Hippocampal formation (tissue), 2 donors: ENCODE measurements around the gene CCDC107.

ENCODE experiments used
- DNase-seq, 2 donors: peaks; one replicate each; lab custom pipeline; 2025; lab: John Stamatoyannopoulos, UW

The CCDC107 gene

DNA sequence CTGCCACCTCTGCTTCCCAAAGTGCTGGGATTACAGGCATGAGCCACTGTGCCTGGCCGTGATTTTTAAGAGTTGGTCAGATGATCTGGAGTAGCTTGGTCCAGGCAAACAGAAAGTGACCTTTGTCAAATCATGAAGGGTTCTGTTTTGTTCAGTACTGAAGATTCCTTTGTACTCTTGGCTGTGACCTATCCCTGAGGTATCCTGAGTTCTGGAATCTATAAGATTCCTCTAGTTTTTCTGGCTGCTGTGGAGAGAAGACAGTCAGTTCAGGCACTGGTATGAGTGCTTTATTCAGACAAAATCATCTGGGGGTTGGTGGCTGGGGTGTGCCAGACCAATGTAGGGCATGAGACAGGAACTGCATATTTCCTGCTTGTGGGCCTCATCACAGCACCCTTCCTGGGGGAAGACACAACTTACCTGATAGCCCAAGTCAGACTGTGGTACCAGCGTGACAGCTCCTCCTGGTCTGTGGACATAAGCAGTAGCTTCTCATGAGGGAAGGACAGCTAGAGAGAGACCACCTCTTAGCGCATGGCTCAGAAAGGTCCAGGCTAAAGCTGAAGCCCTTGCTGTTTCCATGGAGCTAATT is 3.8 kb downstream of the CCDC107 start:
- DNase-seq, result no peak

- no peak for DNase-seq
These were observed 4.3 kb downstream of the CCDC107 start for GRCh38 chr9:35662437-35662836.

GRCh38 chr9:35664531-35665470 is 6.7 kb downstream of the CCDC107 start, which contains the start of gene ARHGEF39:
ARHGEF39 (minus strand) TSS chr9:35665195; CDS start chr9:35665169, 26 bp downstream.
- DNase-seq, result peak; percentile 15 to 66

DNA sequence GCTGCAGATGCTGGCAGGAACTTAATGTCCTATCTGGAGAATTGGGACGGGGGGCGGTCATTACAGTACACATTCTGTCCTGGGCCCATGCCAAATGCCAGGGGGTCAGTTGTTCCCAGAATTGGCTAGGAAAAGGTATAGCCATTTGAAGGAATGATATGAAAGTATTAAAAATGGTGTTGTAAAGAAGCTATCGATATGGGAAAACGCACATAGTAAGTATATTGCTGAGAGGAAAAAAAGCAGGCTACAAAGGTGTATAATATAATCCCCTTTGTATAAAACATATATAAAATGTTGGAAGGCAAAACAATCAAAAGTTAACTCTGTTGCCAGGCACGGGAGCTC is 7.4 kb downstream of the CCDC107 start:
- DNase-seq, result no peak

DNA sequence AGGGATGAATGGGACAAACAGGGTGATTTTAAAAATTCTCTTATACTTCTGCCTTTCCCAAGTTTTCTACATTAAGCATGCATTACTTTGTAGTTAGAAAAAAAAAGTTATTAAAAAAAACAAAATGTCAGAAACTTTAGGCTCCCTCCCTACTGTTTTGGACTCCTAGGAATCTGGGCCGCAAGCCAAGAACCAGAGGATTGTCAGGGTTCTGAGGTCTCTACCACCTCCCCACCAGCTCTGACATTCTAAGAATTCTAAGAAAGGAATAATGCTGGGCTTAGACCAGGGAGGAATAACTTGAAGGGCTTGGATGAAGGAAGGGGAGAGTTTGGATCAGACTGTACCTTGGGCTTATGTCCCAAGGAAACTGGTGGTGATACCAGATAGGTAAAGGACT is 8.0 kb downstream of the CCDC107 start:
- no peak for DNase-seq

DNA sequence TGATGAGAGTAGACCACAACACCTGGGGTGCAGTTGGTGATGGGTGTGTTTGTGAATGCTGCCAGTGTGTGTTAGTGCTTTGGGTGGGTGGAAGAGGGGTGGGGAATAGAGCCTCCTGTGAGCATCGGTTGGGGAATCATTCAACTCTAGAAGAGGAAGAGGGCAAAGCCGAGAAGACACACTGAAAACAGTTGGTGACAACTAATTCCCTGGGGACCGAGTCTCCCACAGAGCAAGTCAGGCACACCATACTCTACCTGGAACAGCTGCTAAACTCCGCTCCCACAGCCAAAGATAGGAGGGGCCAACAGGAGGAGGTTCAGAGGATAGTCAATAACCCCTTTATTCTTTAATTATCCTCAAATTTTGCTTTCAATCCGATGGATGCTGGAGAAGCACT is 8.5 kb downstream of the CCDC107 start:
- DNase-seq, result no peak

DNA sequence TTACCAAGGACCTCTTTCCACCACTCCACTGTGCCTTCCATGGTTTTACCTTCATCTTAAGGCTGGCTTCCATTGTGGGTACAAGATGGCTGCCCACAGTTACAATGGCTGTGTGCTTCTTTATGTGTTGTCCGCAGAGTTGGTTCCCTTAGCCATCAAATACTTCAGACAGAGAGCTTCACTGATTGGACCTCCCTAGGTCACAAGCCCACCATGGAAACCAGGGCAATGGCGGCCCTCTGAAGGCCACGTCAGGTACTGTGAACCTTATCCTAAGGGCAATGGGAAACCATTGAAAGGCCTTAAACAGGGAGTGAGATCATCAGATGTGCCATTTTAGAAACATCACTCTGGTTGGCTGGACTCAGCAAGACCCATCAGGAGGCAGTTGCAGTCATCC is 9.8 kb downstream of the CCDC107 start:
- no peak for DNase-seq

GRCh38 chr9:35669331-35670145 is 11.4 kb downstream of the CCDC107 start:
- no peak for DNase-seq

DNA sequence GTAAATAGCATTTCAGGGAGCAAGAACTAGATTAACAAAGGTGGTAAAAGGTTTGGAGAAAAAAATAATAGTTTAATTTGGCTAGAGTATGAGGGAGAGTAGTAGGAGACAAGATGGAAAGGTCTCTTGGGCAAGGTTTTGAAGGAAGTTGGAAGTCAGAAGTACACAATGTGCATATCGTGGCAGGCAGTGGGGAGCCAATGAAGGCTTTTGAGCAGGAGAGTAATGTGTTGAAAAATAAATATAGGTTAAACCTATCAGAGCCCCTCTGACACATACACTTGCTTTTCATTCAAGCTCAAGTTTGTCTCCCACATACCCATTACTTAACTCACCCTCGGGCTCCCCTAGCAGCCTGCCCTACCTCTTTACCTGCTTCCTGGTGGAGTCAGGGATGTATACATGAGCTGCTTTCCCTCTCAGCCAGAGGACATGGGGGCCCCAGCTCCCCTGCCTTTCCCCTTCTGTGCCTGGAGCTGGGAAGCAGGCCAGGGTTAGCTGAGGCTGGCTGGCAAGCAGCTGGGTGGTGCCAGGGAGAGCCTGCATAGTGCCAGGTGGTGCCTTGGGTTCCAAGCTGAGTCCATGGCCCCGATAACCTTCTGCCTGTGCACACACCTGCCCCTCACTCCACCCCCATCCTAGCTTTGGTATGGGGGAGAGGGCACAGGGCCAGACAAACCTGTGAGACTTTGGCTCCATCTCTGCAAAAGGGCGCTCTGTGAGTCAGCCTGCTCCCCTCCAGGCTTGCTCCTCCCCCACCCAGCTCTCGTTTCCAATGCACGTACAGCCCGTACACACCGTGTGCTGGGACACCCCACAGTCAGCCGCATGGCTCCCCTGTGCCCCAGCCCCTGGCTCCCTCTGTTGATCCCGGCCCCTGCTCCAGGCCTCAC is 15.3 kb downstream of the CCDC107 start, which contains the start of gene CA9:
Gene CA9 (plus strand): TSS at position 797 of the 893 bp plus-strand sequence. CDS start 32 bp downstream, at position 829.
- no peak for DNase-seq

- DNase-seq, result no peak
These were observed 15.9 kb downstream of the CCDC107 start for GRCh38 chr9:35674025-35674361.

DNA sequence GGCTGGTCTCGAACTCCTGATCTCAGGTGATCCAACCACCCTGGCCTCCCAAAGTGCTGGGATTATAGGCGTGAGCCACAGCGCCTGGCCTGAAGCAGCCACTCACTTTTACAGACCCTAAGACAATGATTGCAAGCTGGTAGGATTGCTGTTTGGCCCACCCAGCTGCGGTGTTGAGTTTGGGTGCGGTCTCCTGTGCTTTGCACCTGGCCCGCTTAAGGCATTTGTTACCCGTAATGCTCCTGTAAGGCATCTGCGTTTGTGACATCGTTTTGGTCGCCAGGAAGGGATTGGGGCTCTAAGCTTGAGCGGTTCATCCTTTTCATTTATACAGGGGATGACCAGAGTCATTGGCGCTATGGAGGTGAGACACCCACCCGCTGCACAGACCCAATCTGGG is 17.1 kb downstream of the CCDC107 start:
- no peak for DNase-seq

DNA sequence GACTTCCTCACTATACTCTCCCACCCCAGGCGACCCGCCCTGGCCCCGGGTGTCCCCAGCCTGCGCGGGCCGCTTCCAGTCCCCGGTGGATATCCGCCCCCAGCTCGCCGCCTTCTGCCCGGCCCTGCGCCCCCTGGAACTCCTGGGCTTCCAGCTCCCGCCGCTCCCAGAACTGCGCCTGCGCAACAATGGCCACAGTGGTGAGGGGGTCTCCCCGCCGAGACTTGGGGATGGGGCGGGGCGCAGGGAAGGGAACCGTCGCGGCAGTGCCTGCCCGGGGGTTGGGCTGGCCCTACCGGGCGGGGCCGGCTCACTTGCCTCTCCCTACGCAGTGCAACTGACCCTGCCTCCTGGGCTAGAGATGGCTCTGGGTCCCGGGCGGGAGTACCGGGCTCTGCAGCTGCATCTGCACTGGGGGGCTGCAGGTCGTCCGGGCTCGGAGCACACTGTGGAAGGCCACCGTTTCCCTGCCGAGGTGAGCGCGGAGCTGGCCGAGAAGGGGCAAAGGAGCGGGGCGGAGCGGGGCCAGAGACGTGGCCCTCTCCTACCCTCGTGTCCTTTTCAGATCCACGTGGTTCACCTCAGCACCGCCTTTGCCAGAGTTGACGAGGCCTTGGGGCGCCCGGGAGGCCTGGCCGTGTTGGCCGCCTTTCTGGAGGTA is 17.8 kb downstream of the CCDC107 start:
- DNase-seq, result no peak

DNA sequence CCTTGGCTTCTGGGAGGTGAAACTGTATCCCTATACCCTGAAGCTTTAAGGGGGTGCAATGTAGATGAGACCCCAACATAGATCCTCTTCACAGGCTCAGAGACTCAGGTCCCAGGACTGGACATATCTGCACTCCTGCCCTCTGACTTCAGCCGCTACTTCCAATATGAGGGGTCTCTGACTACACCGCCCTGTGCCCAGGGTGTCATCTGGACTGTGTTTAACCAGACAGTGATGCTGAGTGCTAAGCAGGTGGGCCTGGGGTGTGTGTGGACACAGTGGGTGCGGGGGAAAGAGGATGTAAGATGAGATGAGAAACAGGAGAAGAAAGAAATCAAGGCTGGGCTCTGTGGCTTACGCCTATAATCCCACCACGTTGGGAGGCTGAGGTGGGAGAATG is 21.0 kb downstream of the CCDC107 start:
- no peak for DNase-seq

- DNase-seq, result no peak
These were observed 21.8 kb downstream of the CCDC107 start for GRCh38 chr9:35679766-35680330.

- no peak for DNase-seq
These were observed 22.4 kb downstream of the CCDC107 start for GRCh38 chr9:35680331-35681105.

DNA sequence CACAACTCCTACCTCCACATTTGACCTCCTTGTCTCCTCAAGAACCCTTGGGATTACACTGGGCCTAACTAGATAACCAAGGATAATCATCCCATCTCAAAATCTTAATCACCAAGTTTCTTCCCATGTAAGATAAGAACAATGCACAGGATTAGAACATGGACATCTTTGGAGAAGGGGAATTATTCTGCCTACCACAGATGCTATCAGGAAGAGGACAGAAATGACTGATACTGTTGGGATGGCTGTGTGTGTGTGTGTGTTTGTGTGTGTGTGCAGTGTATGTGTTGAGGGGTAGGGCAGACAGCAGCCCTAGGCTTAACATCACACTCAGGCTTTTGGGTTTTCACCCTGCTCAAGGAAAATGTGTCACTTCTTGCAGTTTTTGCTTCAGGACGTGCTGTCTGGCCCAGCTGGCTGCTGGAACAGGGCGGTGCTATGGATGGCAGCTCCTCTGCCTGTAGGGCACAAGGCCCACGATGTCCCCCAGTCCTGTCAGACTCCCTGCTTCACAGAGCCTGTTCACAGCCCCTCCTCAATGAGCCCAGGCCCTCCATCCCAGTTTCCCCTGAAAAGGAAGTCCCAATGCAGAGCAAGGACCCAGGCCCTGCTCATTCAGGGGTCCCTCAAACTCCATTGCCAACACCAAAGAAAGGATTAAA is 23.4 kb downstream of the CCDC107 start:
- DNase-seq, result no peak

- DNase-seq, result no peak
These were observed 24.0 kb downstream of the CCDC107 start for GRCh38 chr9:35682051-35682450.

GRCh38 chr9:35682520-35683315 is 24.6 kb downstream of the CCDC107 start:
- DNase-seq, result no peak
